Endothelial cell (in vitro differentiated cells): ENCODE results near the gene ESD. TPM values are rescaled to one million over a fixed set of nuclear protein-coding genes. Genes with fewer than 3 reads are reported as not detected.
"Not testable (repeated sequence)": the region's sequence is repeated elsewhere in the genome, so short reads cannot be mapped to it uniquely, and the experiment has no call there.

Source experiments
- DNase-seq: peaks from one replicate; pipeline ENCODE4 v3.0.0; 2021; ENCODE audit warnings: low spot score
- H3K27ac Mint-ChIP-seq: one replicate; pipeline ENCODE4 v1.8.0; 2021; ENCODE audit warnings: mixed read lengths, inconsistent platforms; ENCODE audit not compliant: unreplicated experiment
- H3K27me3 Mint-ChIP-seq: one replicate; pipeline ENCODE4 v1.8.0; 2021; ENCODE audit warnings: mild to moderate bottlenecking, moderate library complexity, mixed read lengths, inconsistent platforms; ENCODE audit not compliant: unreplicated experiment
- H3K36me3 Mint-ChIP-seq: one replicate; pipeline ENCODE4 v1.8.0; 2021; ENCODE audit warnings: mild to moderate bottlenecking, low read depth, mixed read lengths, inconsistent platforms; ENCODE audit not compliant: unreplicated experiment
- H3K4me1 Mint-ChIP-seq: one replicate; pipeline ENCODE4 v1.8.0; 2021; ENCODE audit warnings: mild to moderate bottlenecking, mixed read lengths, inconsistent platforms; ENCODE audit not compliant: unreplicated experiment
- H3K4me3 Mint-ChIP-seq: one replicate; pipeline ENCODE4 v1.8.0; 2021; ENCODE audit warnings: mild to moderate bottlenecking, mixed read lengths, inconsistent platforms; ENCODE audit not compliant: unreplicated experiment
- H3K9me3 Mint-ChIP-seq: one replicate; pipeline ENCODE4 v1.8.0; 2021; ENCODE audit warnings: mixed read lengths, inconsistent platforms; ENCODE audit not compliant: unreplicated experiment
- total RNA-seq: library from RNA; stranded (reverse); fragmentation: NEBNext Ultra II Directional; extraction: Animal tissue kit (Norgen Biotek cat#: 25700); gene quantifications from one replicate; pipeline ENCODE4 v1.2.1, GENCODE V29; 2021; ENCODE audit not compliant: unreplicated experiment
- TF ChIP-seq, protein P1 (sequence below): fragments of 200-600 bp; sonication (generic); IDR thresholded peaks from one replicate; pipeline ENCODE4 v1.5.0; 2021; ENCODE audit warnings: antibody characterized with exemption; ENCODE audit not compliant: unreplicated experiment

Gene ESD
- total RNA-seq, 1 donor from 2014 or later = 90.9 TPM

DNA sequence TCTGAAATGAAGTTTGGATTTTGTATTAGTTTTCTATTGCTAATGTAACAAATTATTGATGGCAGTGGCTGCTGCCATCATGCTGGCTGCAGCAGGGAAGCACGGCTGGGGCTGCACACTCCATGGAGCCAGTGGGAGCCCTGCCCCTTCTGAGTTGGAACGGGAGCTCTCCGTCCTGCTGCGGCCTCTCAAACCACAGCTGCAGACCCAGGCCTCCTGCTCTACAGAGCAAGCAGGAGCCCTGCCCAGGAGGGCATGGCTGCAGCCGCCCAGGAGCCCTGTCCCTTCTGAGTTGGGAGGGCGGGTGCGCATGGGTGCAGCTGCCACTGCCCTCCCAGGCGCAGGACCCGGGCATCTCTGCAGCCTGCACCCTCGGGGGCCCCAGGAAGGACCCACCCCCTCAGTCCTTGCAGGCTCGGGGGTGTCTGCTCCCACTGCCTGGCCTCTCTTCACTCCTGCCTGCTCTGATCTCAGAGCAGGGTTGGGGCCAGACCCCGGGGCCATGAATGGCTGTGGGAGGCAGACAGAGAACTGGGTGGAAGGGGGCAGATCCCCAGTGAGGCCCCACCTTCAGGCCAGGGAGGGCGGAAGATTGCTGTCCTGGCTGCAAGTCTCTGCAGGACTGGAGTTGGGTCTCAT is 21.0 kb upstream of the ESD start:
- Mint-ChIP-seq H3K27me3 (no peaks in the 10 kb centered on the region), H3K4me3 (no peak overlapping the region), H3K27ac (no peak overlapping the region), H3K36me3 (no peaks in the 10 kb centered on the region), H3K4me1 (peaks cover 14% of the 10 kb centered on the region), H3K9me3 (no peaks in the 10 kb centered on the region)
- TF ChIP-seq, protein P1, sequence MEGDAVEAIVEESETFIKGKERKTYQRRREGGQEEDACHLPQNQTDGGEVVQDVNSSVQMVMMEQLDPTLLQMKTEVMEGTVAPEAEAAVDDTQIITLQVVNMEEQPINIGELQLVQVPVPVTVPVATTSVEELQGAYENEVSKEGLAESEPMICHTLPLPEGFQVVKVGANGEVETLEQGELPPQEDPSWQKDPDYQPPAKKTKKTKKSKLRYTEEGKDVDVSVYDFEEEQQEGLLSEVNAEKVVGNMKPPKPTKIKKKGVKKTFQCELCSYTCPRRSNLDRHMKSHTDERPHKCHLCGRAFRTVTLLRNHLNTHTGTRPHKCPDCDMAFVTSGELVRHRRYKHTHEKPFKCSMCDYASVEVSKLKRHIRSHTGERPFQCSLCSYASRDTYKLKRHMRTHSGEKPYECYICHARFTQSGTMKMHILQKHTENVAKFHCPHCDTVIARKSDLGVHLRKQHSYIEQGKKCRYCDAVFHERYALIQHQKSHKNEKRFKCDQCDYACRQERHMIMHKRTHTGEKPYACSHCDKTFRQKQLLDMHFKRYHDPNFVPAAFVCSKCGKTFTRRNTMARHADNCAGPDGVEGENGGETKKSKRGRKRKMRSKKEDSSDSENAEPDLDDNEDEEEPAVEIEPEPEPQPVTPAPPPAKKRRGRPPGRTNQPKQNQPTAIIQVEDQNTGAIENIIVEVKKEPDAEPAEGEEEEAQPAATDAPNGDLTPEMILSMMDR = no peak
- DNase-seq = no peak

DNA sequence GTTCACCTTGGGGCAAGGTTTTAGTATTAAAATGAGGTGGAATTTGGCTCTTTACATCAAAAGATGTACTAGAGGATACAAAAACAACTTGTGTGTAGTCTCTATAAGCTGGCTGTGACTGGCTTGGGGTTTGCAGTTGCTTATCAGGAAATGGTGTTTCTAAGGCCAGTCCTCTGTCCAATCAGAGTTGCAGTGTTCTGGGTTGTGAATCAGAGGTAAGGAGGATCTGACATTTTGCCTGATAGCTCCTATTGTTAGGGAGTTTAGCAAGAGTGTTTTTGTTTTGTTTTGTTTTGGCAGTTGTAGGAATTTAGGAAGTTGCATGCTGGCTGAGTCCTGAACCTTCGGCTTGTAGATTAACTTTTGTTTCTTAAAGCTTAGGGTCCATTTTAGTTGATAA is 20.1 kb upstream of the ESD start:
- TF ChIP-seq, protein P1 = no peak
- Mint-ChIP-seq H3K4me3 (no peak overlapping the region), H3K4me1 (peaks cover 14% of the 10 kb centered on the region), H3K9me3 (no peaks in the 10 kb centered on the region), H3K36me3 (no peaks in the 10 kb centered on the region), H3K27me3 (no peaks in the 10 kb centered on the region), H3K27ac (peak overlapping the region; percentile 72)
- DNase-seq = no peak

DNA sequence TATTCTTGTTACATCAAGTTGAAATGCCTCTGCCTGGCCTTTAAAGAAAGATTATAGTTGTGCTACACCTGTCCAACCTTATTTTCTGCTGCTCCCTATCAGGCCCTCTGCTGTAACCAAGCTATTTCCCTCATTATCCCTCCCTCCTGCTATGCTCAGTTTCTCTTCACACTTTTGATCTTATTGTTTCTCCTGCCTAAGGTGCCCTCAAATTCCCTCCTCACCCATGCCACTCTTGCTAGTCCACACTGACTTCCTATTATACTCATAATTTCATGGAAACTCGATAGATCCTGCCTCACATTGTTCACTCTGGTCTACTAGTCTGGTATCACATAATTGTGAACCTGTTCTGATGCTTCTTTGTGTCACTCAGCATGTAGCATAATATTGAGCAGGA is 19.4 kb upstream of the ESD start:
- H3K9me3 Mint-ChIP-seq = no peaks in the 10 kb centered on the region
- no peaks in the 10 kb centered on the region for H3K36me3 Mint-ChIP-seq
- TF ChIP-seq, protein P1 = no peak
- no peaks in the 10 kb centered on the region for H3K27me3 Mint-ChIP-seq
- no peak overlapping the region for H3K4me3 Mint-ChIP-seq
- DNase-seq = no peak
- peak overlapping the region; percentile 72 for H3K27ac Mint-ChIP-seq
- H3K4me1 Mint-ChIP-seq = peaks cover 14% of the 10 kb centered on the region

DNA sequence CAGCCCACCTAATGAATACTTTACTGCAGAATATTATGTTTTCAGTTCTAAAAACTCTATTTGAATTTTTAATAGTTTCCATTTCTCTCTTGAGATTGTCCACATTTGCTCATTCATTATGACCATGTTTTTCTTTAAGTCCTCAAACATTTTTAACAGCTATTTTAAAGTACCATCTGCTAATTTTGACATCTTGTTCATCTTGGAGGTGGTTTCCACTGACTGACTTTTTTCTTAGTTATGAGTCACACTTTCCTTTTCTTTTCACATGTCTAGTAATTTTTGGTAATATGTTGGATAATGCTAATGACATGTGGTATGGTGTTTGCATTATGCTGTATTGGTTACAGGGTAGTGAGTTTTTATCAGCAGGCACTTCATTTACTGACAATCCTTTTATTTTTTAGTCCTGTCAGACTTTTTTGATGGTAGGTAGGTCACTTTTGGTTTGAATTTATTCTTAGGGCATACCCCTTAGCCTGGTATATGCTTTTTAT is 15.4 kb upstream of the ESD start:
- no peak overlapping the region for H3K27ac Mint-ChIP-seq
- peaks cover 11% of the 10 kb centered on the region for H3K4me1 Mint-ChIP-seq
- no peak for DNase-seq
- TF ChIP-seq, protein P1 = no peak
- H3K27me3 Mint-ChIP-seq = no peaks in the 10 kb centered on the region
- H3K9me3 Mint-ChIP-seq = no peaks in the 10 kb centered on the region
- H3K36me3 Mint-ChIP-seq = no peaks in the 10 kb centered on the region
- H3K4me3 Mint-ChIP-seq = no peak overlapping the region

DNA sequence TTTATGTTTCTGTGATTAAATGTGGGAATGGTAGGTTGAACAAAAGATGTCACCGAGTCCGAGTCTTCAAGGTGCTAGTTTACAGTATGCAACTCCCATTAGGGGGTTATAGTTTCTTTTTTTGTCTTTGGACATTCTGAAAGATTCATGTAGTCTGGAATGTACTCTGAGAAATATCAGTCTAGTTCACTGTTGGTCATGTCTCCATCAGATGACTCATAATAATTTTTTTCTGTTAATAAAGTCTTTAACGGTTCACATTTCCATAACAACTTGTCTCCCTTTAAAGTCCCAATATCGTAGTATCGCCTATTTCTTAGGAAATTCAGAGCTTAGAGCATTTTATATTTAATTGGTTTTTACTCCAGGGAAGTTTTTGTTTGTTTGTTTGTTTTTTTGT is 13.5 kb upstream of the ESD start:
- Mint-ChIP-seq H3K9me3 (no peaks in the 10 kb centered on the region), H3K27me3 (no peaks in the 10 kb centered on the region), H3K4me1 (no peaks in the 10 kb centered on the region), H3K36me3 (no peaks in the 10 kb centered on the region), H3K27ac (no peak overlapping the region), H3K4me3 (no peak overlapping the region)
- TF ChIP-seq, protein P1 = no peak
- DNase-seq = no peak

DNA sequence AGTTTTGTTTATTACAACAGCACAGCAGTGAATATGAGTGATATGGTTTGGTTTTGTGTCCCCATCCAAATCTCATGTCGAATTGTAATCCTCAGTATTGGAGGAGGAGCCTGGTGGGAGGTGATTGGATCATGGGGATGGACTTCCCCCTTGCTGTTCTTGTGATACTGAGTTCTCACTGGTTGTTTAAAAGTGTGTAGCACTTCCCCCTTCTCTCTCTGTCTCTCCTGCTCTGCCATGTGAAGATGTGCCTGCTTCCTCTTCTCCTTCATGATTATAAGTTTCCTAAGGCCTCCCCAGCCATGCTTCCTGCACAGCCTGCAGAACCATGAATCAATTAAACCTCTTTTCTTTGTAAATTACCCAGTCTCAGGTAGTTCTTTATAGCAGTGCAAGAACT is 8.0 kb upstream of the ESD start:
- not testable (repeated sequence) for H3K9me3 Mint-ChIP-seq, H3K4me1 Mint-ChIP-seq, H3K27me3 Mint-ChIP-seq, H3K36me3 Mint-ChIP-seq, DNase-seq, H3K4me3 Mint-ChIP-seq, H3K27ac Mint-ChIP-seq
